ENCODE results near the gene HS3ST3A1. TPM values are rescaled to one million over a fixed set of nuclear protein-coding genes. Genes with fewer than 3 reads are reported as not detected.

Gene HS3ST3A1
- total RNA-seq, 1 experiment from 2014 or later, result not detected

GRCh38 chr17:13491916-13492736, 109.6 kb downstream of the HS3ST3A1 start:
- H3K36me3 ChIP-seq (ENCODE audit: control insufficient read depth in 1 of 2, insufficient read depth in 2 of 2, low read length in 2 of 2), result no peaks in the 10 kb centered on the region
- no peaks in the 10 kb centered on the region for H3K27me3 ChIP-seq (ENCODE audit: insufficient read depth, low read length)
- H2AFZ ChIP-seq (ENCODE audit: low read depth, low read length, poor library complexity, severe bottlenecking), result no peak overlapping the region
- ATAC-seq (no peak), DNase-seq (ENCODE audit: low read depth, low spot score) (no peak)
- BruUV-seq (replicated peaks), result no TSS peak
- H3K27ac ChIP-seq (ENCODE audit: low read depth, low read length), result no peak overlapping the region
- intact Hi-C loops (cut with micrococcal nuclease), result no loop called here
- ChIA-PET CTCF (no interaction called here), POLR2A (no interaction called here), RAD21 (ENCODE audit: low non-redundant PET in 1 of 2, low total read pairs in 2 of 2, uncharacterized antibody in 2 of 2, unreplicated experiment in 2 of 2) (no interaction called here)
- TF ChIP-seq MAX (IDR thresholded peaks at IDR 0.05), result no peak
- TF ChIP-seq EGR1 (IDR thresholded peaks at IDR 0.05; ENCODE audit: low read depth), result no peak
- no peaks in the 10 kb centered on the region for H3K9me3 ChIP-seq (ENCODE audit: control insufficient read depth in 1 of 2, insufficient read depth in 1 of 2, low read depth in 1 of 2, low read length in 2 of 2)
- H3K4me2 ChIP-seq (ENCODE audit: low read length), result no peak overlapping the region
- H3K4me3 ChIP-seq (replicated peaks in 1 of 2; ENCODE audit: low read depth in 1 of 2, low read length in 2 of 2), result no peak overlapping the region
- H3K9me2 ChIP-seq (ENCODE audit: insufficient read depth), result no peaks in the 10 kb centered on the region
- H3K79me2 ChIP-seq (ENCODE audit: insufficient read depth, low read length), result no peaks in the 10 kb centered on the region
- no peaks in the 10 kb centered on the region for H3K4me1 ChIP-seq (ENCODE audit: control insufficient read depth in 1 of 2, insufficient read depth in 2 of 2, low read length in 2 of 2)
- no peak overlapping the region for H3K9ac ChIP-seq (ENCODE audit: low read length)
- H4K20me1 ChIP-seq (ENCODE audit: insufficient read depth), result no peaks in the 10 kb centered on the region

- no peaks in the 10 kb centered on the region for H3K27me3 ChIP-seq (ENCODE audit: insufficient read depth, low read length)
- no peak overlapping the region for H3K27ac ChIP-seq (ENCODE audit: low read depth, low read length)
- CTCF ChIA-PET, result no interaction called here
- POLR2A ChIA-PET, result no interaction called here
- H2AFZ ChIP-seq (ENCODE audit: low read depth, low read length, poor library complexity, severe bottlenecking), result no peak overlapping the region
- no peak for TF ChIP-seq EZH2phosphoT487 (IDR thresholded peaks at IDR 0.05; ENCODE audit: borderline replicate concordance)
- TF ChIP-seq EGR1 (IDR thresholded peaks at IDR 0.05; ENCODE audit: low read depth), result no peak
- no peak for TF ChIP-seq SP1 (IDR thresholded peaks at IDR 0.05; ENCODE audit: low read depth)
- no peak for TF ChIP-seq YY1 (IDR thresholded peaks at IDR 0.05; ENCODE audit: extremely low read depth, insufficient replicate concordance, low read depth, low read length)
- no peak for TF ChIP-seq ELF1 (IDR thresholded peaks at IDR 0.05; ENCODE audit: borderline replicate concordance, low read depth)
- no peak for TF ChIP-seq ZNF274 (IDR thresholded peaks at IDR 0.05; ENCODE audit: low read depth, low read length)
- no peak for TF ChIP-seq MAX (IDR thresholded peaks at IDR 0.05)
- TF ChIP-seq ZFX (IDR thresholded peaks at IDR 0.05), result no peak
- TF ChIP-seq EZH2 (IDR thresholded peaks at IDR 0.05), result no peak
- TF ChIP-seq REST (IDR thresholded peaks at IDR 0.05; ENCODE audit: low read depth), result no peak
- no peak for TF ChIP-seq CBX3 (IDR thresholded peaks at IDR 0.05; ENCODE audit: low read depth)
- no peak for TF ChIP-seq TCF7L2 (IDR thresholded peaks at IDR 0.05; ENCODE audit: borderline replicate concordance, extremely low read depth, insufficient read depth, insufficient read length)
- TF ChIP-seq JUND (IDR thresholded peaks at IDR 0.05), result no peak
- no peak for TF ChIP-seq POLR2AphosphoS5 (IDR thresholded peaks at IDR 0.05; ENCODE audit: low read depth, low read length)
- TF ChIP-seq POLR2A (IDR thresholded peaks at IDR 0.05; ENCODE audit: borderline replicate concordance, extremely low read depth, insufficient read depth, insufficient read length), result no peak
- RAD21 ChIA-PET (ENCODE audit: low non-redundant PET in 1 of 2, low total read pairs in 2 of 2, uncharacterized antibody in 2 of 2, unreplicated experiment in 2 of 2), result no interaction called here
- no peaks in the 10 kb centered on the region for H3K79me2 ChIP-seq (ENCODE audit: insufficient read depth, low read length)
- no peak for ATAC-seq
- H3K9me2 ChIP-seq (ENCODE audit: insufficient read depth), result no peaks in the 10 kb centered on the region
- intact Hi-C loops (cut with micrococcal nuclease), result no loop called here
- H3K9me3 ChIP-seq (ENCODE audit: control insufficient read depth in 1 of 2, insufficient read depth in 1 of 2, low read depth in 1 of 2, low read length in 2 of 2), result no peaks in the 10 kb centered on the region
- no peaks in the 10 kb centered on the region for H4K20me1 ChIP-seq (ENCODE audit: insufficient read depth)
- H3K4me3 ChIP-seq (replicated peaks in 1 of 2; ENCODE audit: low read depth in 1 of 2, low read length in 2 of 2), result no peak overlapping the region
- H3K4me1 ChIP-seq (ENCODE audit: control insufficient read depth in 1 of 2, insufficient read depth in 2 of 2, low read length in 2 of 2), result no peaks in the 10 kb centered on the region
- H3K9ac ChIP-seq (ENCODE audit: low read length), result no peak overlapping the region
- H3K4me2 ChIP-seq (ENCODE audit: low read length), result no peak overlapping the region
- no peaks in the 10 kb centered on the region for H3K36me3 ChIP-seq (ENCODE audit: control insufficient read depth in 1 of 2, insufficient read depth in 2 of 2, low read length in 2 of 2)
- no peak for DNase-seq (ENCODE audit: low read depth, low spot score)
- no TSS peak for BruUV-seq (replicated peaks)
Observed at GRCh38 chr17:13491491-13491890, 110.2 kb downstream of the HS3ST3A1 start.
